ENCODE data around the gene NRG3.

The NRG3 gene

GRCh38 chr10:82572744-82573143 is 697.8 kb downstream of the NRG3 start:
- ChIA-PET CTCF (no interaction called here), POLR2A (no interaction called here)
- H3K27ac ChIP-seq (ENCODE audit: extremely low read depth, low read depth, low read length) = no peak overlapping the region
- H3K4me1 ChIP-seq (ENCODE audit: control insufficient read depth, insufficient read depth, low read length) = no peaks in the 10 kb centered on the region
- no peak for TF ChIP-seq MEIS1 (CRISPR knock-in tag; IDR thresholded peaks at IDR 0.05; ENCODE audit: borderline replicate concordance)
- H3K9me3 ChIP-seq (ENCODE audit: control insufficient read depth, insufficient read depth, low read depth, low read length) = no peaks in the 10 kb centered on the region
- no peaks in the 10 kb centered on the region for H3K36me3 ChIP-seq (ENCODE audit: control insufficient read depth in 2 of 2, insufficient read depth in 1 of 2, low read length in 2 of 2)
- no peak overlapping the region for H3K4me3 ChIP-seq (ENCODE audit: low read depth, low read length)

DNA sequence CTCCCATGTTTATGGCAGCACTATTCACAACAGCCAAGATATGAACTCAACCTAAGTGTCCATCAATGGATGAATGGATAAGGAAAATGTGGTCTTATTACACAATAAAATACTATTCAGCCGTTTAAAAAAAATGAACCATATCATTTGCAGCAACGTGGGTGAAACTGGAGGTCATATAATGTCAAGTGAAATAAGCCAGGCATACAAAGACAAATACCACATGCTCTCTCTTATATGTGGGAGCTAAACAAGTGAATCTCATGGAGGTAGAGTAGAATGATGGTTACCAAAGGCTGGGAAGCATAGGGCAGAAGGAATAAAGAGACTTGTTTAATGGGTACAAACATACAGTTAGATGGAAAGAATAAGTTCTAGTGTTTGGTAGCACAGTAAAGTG is 699.1 kb downstream of the NRG3 start:
- H3K27ac ChIP-seq (ENCODE audit: extremely low read depth, low read depth, low read length) = no peak overlapping the region
- ChIA-PET CTCF (no interaction called here), POLR2A (no interaction called here)
- H3K4me1 ChIP-seq (ENCODE audit: control insufficient read depth, insufficient read depth, low read length) = no peaks in the 10 kb centered on the region
- TF ChIP-seq ZSCAN16 (tag by site-specific recombination; IDR thresholded peaks at IDR 0.05) = no peak
- no peak for TF ChIP-seq ZNF571 (tag by site-specific recombination; IDR thresholded peaks at IDR 0.05)
- TF ChIP-seq ZNF239 (tag by site-specific recombination; IDR thresholded peaks at IDR 0.05) = no peak
- TF ChIP-seq SP3 (tag by site-specific recombination; IDR thresholded peaks at IDR 0.05) = no peak
- no peak for TF ChIP-seq ZNF610 (tag by site-specific recombination; IDR thresholded peaks at IDR 0.05; ENCODE audit: borderline replicate concordance)
- TF ChIP-seq, protein P1, sequence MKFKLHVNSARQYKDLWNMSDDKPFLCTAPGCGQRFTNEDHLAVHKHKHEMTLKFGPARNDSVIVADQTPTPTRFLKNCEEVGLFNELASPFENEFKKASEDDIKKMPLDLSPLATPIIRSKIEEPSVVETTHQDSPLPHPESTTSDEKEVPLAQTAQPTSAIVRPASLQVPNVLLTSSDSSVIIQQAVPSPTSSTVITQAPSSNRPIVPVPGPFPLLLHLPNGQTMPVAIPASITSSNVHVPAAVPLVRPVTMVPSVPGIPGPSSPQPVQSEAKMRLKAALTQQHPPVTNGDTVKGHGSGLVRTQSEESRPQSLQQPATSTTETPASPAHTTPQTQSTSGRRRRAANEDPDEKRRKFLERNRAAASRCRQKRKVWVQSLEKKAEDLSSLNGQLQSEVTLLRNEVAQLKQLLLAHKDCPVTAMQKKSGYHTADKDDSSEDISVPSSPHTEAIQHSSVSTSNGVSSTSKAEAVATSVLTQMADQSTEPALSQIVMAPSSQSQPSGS (tag by site-specific recombination; IDR thresholded peaks at IDR 0.05; ENCODE audit: low read depth) = no peak
- TF ChIP-seq HOXD13 (CRISPR knock-in tag; IDR thresholded peaks at IDR 0.05; ENCODE audit: borderline replicate concordance) = no peak
- no peak for TF ChIP-seq GFI1B (tag by site-specific recombination; IDR thresholded peaks at IDR 0.05)
- no peak for TF ChIP-seq OVOL3 (tag by site-specific recombination; IDR thresholded peaks at IDR 0.05)
- no peak overlapping the region for H3K4me3 ChIP-seq (ENCODE audit: low read depth, low read length)
- H3K36me3 ChIP-seq (ENCODE audit: control insufficient read depth in 2 of 2, insufficient read depth in 1 of 2, low read length in 2 of 2) = no peaks in the 10 kb centered on the region
- no peaks in the 10 kb centered on the region for H3K9me3 ChIP-seq (ENCODE audit: control insufficient read depth, insufficient read depth, low read depth, low read length)

DNA sequence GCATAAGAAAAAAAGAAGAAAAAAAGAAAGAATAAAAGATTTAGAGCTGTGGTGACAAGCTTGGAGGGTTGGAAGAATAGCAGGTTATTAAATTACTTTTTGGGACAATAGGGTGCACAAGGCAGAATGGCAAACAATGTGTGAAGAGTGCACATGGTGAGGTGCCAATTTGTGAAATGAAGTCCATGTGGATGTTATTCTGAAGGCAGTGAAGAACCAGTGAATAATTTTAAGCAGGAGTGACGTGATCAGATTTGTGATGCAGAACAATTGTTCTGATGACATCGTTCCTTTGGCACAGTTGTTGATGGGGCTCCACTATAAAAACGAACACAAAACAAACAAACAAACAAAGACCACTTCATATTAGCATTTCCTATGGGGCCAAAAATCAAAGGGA is 700.3 kb downstream of the NRG3 start:
- CTCF ChIA-PET = no interaction called here
- H3K4me1 ChIP-seq (ENCODE audit: control insufficient read depth, insufficient read depth, low read length) = no peaks in the 10 kb centered on the region
- TF ChIP-seq KLF9 (tag by site-specific recombination; IDR thresholded peaks at IDR 0.05; ENCODE audit: low read depth) (no peak), ZNF350 (tag by site-specific recombination; IDR thresholded peaks at IDR 0.05) (no peak), ZNF664 (tag by site-specific recombination; IDR thresholded peaks at IDR 0.05) (no peak), ZNF239 (tag by site-specific recombination; IDR thresholded peaks at IDR 0.05) (no peak), PRDM2 (tag by site-specific recombination; IDR thresholded peaks at IDR 0.05; ENCODE audit: borderline replicate concordance) (no peak), ZNF792 (tag by site-specific recombination; IDR thresholded peaks at IDR 0.05) (no peak), ZBTB21 (tag by site-specific recombination; IDR thresholded peaks at IDR 0.05) (no peak), PATZ1 (tag by site-specific recombination; IDR thresholded peaks at IDR 0.05) (no peak)
- TF ChIP-seq, protein P2, sequence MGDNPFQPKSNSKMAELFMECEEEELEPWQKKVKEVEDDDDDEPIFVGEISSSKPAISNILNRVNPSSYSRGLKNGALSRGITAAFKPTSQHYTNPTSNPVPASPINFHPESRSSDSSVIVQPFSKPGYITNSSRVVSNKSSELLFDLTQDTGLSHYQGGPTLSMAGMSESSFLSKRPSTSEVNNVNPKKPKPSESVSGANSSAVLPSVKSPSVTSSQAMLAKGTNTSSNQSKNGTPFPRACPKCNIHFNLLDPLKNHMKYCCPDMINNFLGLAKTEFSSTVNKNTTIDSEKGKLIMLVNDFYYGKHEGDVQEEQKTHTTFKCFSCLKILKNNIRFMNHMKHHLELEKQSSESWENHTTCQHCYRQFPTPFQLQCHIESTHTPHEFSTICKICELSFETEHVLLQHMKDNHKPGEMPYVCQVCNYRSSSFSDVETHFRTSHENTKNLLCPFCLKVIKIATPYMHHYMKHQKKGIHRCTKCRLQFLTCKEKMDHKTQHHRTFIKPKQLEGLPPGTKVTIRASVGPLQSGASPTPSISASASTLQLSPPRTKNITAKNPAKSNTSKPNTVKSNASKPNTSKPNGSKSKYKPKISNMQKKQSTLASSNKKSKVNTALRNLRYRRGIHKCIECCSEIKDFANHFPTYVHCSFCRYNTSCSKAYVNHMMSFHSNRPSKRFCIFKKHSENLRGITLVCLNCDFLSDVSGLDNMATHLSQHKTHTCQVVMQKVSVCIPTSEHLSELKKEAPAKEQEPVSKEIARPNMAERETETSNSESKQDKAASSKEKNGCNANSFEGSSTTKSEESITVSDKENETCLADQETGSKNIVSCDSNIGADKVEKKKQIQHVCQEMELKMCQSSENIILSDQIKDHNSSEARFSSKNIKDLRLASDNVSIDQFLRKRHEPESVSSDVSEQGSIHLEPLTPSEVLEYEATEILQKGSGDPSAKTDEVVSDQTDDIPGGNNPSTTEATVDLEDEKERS (tag by site-specific recombination; IDR thresholded peaks at IDR 0.05) = no peak
- TF ChIP-seq, protein P3, sequence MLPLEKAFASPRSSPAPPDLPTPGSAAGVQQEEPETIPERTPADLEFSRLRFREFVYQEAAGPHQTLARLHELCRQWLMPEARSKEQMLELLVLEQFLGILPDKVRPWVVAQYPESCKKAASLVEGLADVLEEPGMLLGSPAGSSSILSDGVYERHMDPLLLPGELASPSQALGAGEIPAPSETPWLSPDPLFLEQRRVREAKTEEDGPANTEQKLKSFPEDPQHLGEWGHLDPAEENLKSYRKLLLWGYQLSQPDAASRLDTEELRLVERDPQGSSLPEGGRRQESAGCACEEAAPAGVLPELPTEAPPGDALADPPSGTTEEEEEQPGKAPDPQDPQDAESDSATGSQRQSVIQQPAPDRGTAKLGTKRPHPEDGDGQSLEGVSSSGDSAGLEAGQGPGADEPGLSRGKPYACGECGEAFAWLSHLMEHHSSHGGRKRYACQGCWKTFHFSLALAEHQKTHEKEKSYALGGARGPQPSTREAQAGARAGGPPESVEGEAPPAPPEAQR (tag by site-specific recombination; IDR thresholded peaks at IDR 0.05) = no peak

More for the DNA sequence above, 700.3 kb downstream of the NRG3 start:
- Histone ChIP-seq H3K4me3 (ENCODE audit: low read depth, low read length) (no peak overlapping the region), H3K27ac (ENCODE audit: extremely low read depth, low read depth, low read length) (no peak overlapping the region), H3K36me3 (ENCODE audit: control insufficient read depth in 2 of 2, insufficient read depth in 1 of 2, low read length in 2 of 2) (no peaks in the 10 kb centered on the region), H3K9me3 (ENCODE audit: control insufficient read depth, insufficient read depth, low read depth, low read length) (no peaks in the 10 kb centered on the region)
- POLR2A ChIA-PET = no interaction called here

Data from HEK293 (cell line).